HG03025 (cell line): ENCODE results near the gene NAGPA.
"Not testable (repeated sequence)": the region's sequence is repeated elsewhere in the genome, so short reads cannot be mapped to it uniquely, and the experiment has no call there.

Source experiments
- ATAC-seq: cut with Tn5 transposase; IDR thresholded peaks from one replicate; pipeline ENCODE4 v1.9.1; 2021; ENCODE audit warnings: mild to moderate bottlenecking, moderate library complexity; ENCODE audit not compliant: unreplicated experiment, low FRiP score

The NAGPA gene

GRCh38 chr16:5062790-5063765, 29.3 kb upstream of the NAGPA start:
- ATAC-seq = no peak

- ATAC-seq = no peak
Observed at GRCh38 chr16:5062051-5062450, 28.3 kb upstream of the NAGPA start.

DNA sequence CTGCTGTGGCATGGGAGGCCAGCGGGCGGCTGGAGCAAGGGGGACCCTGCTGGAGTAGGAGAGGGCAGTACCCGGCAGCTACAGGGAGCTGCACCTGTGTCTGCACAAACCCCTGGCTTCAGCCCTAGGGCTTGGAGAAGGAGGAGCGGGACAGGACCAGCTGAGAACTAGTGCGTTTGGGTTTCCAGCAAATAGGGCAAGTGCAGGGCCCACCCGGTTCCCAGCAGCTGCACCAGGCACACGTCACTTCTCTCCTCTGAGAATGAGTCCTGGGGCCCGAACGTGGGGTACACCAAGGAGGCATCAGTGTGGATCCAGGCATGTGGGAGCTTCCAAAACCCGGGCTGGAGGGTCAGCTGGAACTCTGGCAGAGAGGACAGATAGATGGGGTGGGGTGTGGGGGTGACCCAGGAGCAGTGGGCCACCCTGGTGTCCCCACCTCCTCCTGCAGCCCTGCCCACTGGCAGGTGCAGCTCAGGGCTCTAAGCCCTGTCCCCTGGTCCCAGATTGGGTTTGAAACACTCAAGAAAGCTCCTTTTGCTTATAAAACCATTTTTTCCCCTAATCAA, 26.4 kb upstream of the NAGPA start:
- ATAC-seq = no peak

DNA sequence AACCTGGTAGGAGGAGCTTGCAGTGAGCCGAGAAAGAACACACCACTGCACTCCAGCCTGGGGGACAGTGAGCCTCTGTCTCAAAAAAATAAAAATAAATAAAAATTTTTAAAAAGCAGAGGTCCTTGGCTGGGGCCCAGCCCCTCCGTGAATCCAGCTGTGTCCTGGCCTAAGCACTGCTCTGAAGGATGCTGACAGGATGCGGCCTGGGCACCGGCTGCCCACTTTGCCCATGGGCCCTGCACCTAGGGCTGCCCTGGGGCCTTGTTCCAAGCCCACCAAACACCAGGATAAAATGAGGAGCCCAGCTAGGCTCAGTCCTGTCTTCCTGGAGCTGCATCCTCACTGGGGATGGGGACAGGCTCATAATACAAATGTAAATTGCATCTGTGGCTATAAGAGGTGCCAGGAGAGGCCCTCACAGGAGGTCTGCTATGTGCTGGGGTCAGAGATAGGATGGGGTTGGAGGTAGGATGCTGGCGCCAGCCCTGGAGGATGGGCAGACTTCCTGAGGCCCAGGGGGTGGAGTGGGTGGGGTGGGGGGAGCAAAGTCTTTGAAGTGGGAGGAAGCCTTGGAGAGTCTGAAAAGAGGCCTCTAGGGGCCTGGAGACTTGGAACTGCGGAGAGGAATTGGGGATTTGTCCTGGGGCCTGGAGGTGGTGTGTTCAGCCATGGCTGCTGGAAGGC, 25.8 kb upstream of the NAGPA start:
- ATAC-seq = no peak

GRCh38 chr16:5058476-5058875, 24.7 kb upstream of the NAGPA start:
- ATAC-seq = no peak

DNA sequence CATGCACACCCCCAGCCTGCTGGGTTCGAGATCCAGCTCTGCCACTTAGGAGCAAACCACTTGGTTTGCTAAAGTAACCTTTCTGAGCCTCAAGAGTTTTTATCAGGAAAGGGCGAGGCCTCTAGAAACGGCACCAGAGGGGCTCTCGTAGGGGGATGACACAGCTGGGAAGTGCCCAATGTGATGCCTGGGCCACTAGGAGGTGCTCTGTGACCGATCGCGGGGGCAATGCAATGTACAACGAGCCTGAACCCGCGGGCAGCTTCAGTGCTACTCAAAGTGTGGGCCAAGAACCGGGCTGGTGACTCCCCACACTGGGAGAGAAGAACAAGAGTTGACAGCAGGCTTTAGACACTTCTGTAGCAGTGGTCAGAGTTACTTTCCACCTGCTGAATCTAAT, 22.6 kb upstream of the NAGPA start:
- ATAC-seq = no peak

GRCh38 chr16:5054876-5055865, 21.4 kb upstream of the NAGPA start:
- no peak for ATAC-seq

DNA sequence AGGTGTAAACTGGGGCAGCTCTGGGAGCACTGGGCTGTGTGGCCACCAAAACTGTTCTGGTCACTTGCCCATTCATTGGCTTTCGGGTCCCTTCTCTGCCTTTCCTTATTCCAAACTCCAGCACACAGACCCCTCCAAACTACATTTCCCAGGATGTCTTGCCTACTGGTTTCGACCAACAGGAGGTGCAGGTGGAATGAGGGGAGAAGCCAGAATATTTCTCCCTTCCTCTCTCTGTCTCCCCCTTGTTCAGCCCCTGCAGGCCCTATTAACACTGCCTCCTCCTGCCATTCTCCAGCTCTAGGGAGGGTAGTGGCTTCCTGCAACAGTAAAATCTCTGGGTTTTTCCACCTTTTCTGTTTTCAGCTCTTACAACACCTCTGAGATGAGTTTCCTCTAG, 13.2 kb upstream of the NAGPA start:
- no peak for ATAC-seq

- ATAC-seq = no peak
Observed at GRCh38 chr16:5045499-5046115, 11.9 kb upstream of the NAGPA start.

- not testable (repeated sequence) for ATAC-seq
Observed at GRCh38 chr16:5044581-5044980, 10.8 kb upstream of the NAGPA start.

DNA sequence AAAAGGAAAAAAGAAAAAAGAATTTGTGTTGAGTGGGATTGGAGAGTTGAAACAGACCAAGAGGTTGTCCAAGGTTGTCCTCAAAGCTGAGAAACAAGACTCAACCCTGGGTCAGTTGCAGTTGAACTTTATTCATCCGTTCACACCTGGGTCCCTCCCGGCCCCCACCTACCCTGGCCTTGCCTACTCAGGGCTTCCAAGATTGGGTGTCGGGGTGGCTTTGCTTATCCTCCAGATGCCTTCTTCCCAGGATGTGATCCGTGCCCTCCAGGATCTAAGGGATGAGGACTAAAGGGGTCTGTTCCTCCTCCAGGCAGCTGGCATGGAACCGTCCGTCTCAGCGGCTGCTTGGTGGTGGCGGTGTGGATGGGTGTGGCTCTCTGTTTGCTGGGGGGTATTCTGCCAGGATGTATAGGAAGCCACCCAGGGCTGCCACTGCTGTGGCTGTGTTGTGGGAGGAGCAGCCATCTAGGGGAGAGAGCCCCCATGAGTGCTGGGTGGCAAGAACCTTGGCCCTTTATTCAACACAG, 10.3 kb upstream of the NAGPA start:
- ATAC-seq = no peak

DNA sequence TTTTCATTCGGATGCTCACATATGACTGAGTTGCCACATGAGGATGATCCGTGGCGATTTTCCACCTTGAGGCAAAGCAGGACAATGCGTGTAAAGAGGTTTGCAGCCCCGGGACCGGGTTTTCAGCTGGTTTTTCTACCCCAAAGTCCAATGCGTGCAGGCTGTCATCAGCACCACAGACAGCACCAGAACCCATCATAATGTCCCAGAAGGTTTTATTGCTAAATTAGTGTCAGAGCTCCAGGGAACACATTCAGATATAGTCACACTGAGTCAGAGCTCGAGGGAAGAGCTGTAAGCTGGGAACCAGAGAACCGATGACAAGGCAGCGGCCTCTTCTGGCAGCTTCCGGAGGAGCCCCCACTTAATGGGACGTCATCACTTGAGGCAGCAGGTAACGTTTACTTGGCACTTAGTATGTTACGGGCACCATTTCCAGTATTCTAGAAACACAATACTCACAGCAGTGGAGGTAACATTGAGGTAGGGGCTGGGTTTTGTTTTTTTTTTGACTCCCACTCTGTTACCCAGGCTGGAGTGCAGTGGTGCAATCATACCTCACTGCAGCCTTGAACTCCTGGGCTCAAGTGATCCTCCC, 8.9 kb upstream of the NAGPA start:
- no peak for ATAC-seq

DNA sequence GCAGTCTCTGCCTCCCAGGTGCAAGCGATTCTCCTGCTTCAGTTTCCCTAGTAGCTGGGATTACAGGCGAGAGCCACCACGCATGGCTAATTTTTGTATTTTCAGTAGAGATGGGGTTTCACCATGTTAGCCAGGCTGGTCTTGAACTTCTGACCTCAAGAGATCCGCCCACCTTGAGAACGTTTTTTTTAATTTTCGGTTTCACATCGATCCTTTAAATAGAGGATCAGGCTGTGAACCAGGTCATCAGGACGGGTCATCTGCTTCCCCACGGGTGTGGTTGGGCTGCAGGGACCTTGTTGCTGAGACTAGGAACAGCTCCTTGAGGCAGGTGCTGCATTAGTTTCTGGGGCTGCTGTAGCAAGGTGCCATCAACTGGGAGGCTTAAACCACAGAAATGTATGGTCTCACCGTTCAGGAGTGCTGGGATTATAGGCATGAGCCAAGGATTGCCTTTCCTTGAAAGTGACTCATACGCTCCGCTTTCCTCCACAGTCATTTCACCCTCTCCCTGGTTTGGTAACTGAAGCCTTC, 7.9 kb upstream of the NAGPA start:
- no peak for ATAC-seq

DNA sequence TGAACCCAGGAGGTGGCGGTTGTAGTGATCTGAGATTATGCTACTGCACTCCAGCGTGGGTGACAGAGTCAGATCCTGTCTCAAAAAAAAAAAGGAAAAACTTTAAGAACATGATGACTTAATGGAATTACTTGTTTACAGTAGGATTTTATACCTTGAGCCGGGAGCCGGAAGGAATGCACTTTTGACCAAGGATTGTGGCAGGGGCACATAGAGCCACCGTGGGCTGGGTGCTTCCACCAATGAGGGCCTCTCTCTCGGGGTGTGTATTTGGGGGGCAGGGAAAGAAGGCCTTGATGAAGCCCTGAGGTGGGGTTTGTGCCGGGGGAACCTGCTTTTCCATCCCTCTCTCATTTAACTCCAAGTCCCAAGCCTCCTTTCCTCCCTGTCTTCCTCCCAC, 6.7 kb upstream of the NAGPA start:
- ATAC-seq = no peak

- ATAC-seq = no peak
Observed at GRCh38 chr16:5036228-5037156, 2.8 kb upstream of the NAGPA start.

DNA sequence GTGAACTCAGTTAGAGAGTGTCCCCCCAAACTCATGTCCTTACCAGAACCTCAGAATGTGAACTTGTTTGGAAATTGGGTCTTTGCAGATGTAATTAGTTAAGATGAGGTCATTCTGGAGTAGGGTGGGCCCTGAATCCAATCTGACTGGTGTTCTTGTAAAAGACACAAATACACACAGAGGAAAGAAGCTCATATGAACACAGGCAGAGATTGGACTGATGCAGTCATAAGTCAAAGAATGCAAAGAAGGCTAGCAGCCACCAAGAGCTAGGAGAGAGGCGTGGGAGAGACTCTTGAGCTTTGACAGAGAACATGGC, 2.1 kb upstream of the NAGPA start:
- ATAC-seq = no peak

- no peak for ATAC-seq
Observed at GRCh38 chr16:5034167-5034523, 410 bp upstream of the NAGPA start.

DNA sequence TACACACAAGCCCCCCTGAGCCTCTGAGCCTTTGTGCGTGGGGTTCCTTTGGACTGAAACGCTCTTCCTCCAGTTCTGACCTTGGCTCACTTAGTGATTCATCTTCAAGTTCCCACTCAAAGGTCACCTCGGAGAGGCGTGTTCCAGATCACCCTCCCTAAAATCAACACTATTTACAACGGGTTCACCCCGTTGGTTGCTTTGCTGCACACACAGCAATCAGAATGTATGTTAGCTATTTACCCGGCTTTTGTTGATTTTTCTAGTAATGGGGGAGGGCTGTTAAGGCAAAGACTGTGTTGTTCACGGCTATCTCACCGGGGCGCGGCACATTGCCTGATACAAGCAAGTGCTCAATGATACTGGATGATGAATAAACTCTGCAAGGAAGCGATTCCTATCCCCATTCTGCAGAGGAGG, 977 bp downstream of the NAGPA start:
- ATAC-seq = no peak
